HFFc6 (cell line): ENCODE data around the gene CNR1. TPM values are rescaled to one million over a fixed set of nuclear protein-coding genes. Genes with fewer than 3 reads are reported as not detected.

Experiments
- DNase-seq: peaks from one replicate; pipeline ENCODE4 v3.0.0-alpha.2; 2018
- H3K27ac Mint-ChIP-seq: 2 replicates; pipeline ENCODE4 v1.8.0; 2020; ENCODE audit warnings: mild to moderate bottlenecking, mixed read lengths
- H3K27me3 Mint-ChIP-seq: 2 replicates; pipeline ENCODE4 v1.8.0; 2021; ENCODE audit warnings: mild to moderate bottlenecking, moderate library complexity, mixed read lengths; ENCODE audit not compliant: insufficient read depth
- H3K36me3 Mint-ChIP-seq: 2 replicates; pipeline ENCODE4 v1.8.0; 2021; ENCODE audit warnings: low read depth, mixed read lengths
- H3K4me1 Mint-ChIP-seq: 2 replicates; pipeline ENCODE4 v1.8.0; 2020; ENCODE audit warnings: low read depth, mixed read lengths
- H3K4me3 Mint-ChIP-seq: 2 replicates; pipeline ENCODE4 v1.8.0; 2020; ENCODE audit warnings: mild to moderate bottlenecking, moderate library complexity, mixed read lengths
- H3K9me3 Mint-ChIP-seq: 2 replicates; pipeline ENCODE4 v1.8.0; 2020; ENCODE audit warnings: mild to moderate bottlenecking, mixed read lengths
- total RNA-seq, 6 experiments: library from RNA; stranded (reverse); fragmentation: NEBNext Ultra II Directional; extraction: Animal tissue kit (Norgen Biotek cat#: 25700); gene quantifications; 2 replicates in 1 of 6; 3 replicates in 5 of 6; pipeline ENCODE4 v1.2.3, GENCODE V29; 2021
- TF ChIP-seq, protein P1 (sequence below): fragments of 200-600 bp; sonication (generic); IDR thresholded peaks from 2 replicates; pipeline ENCODE4 v1.5.0; 2021; ENCODE audit warnings: antibody characterized with exemption, mild to moderate bottlenecking

The CNR1 gene
- total RNA-seq, 6 experiments from 2014 or later = not detected

DNA sequence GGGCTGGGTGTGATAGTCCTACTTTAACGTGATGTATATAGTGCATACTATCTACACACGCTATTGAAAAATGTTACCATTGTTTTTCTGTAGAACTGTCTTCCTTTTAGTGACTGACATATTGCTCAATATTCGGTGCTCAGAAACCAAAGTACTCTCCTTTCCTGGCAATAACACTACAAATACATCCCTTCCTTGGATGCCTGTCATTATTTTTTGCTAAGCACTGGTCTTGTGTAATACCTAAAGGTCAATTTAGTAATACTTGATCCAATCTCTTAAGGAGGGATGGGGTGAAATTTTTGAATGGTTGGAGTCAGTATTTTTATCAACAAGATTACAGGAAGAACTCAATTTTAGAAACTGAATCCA, 23.9 kb downstream of the CNR1 start:
- Mint-ChIP-seq H3K27me3 (no peaks in the 10 kb centered on the region), H3K27ac (no peak overlapping the region), H3K36me3 (no peaks in the 10 kb centered on the region; the same call in 1 of the 2 replicates), H3K4me3 (no peak overlapping the region), H3K4me1 (no peaks in the 10 kb centered on the region), H3K9me3 (peaks cover 15% of the 10 kb centered on the region)
- TF ChIP-seq, protein P1, sequence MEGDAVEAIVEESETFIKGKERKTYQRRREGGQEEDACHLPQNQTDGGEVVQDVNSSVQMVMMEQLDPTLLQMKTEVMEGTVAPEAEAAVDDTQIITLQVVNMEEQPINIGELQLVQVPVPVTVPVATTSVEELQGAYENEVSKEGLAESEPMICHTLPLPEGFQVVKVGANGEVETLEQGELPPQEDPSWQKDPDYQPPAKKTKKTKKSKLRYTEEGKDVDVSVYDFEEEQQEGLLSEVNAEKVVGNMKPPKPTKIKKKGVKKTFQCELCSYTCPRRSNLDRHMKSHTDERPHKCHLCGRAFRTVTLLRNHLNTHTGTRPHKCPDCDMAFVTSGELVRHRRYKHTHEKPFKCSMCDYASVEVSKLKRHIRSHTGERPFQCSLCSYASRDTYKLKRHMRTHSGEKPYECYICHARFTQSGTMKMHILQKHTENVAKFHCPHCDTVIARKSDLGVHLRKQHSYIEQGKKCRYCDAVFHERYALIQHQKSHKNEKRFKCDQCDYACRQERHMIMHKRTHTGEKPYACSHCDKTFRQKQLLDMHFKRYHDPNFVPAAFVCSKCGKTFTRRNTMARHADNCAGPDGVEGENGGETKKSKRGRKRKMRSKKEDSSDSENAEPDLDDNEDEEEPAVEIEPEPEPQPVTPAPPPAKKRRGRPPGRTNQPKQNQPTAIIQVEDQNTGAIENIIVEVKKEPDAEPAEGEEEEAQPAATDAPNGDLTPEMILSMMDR = no peak
- no peak for DNase-seq

DNA sequence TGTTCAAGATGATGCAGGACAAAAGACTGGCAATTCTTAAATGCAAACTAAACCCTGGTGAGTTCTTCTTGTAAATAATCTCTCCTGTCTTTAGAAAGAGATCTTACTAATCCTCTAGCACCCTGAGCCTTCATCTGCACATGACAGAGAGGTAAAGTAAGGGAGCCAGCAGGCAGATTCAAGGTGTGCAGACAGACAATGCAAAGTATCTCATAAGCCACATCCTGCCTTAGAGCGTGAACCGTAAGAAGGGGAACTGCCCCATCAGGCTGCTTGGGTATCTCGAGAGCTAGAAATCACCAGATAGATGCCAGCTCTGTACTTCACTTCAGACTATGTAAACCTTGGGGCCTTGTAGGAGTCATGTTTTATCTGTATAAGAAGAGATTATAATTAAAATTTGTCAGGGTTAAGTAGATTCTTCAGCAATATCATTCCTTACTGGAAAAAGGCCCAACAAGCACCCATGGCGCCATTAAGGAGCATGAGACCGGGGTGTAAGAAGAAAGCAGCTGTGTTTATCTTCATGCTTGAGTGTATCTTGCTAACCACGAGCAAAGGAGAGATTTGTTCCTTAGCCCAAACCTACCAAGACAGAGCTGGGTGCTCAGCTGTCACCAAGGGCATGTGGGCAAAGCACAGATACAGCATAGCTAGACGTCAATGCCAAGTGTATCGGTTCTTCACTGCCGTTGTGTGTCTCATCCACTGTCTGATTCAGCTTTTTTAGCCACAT, 24.4 kb downstream of the CNR1 start:
- H3K4me1 Mint-ChIP-seq = no peaks in the 10 kb centered on the region
- H3K36me3 Mint-ChIP-seq = no peaks in the 10 kb centered on the region; the same call in 1 of the 2 replicates
- H3K9me3 Mint-ChIP-seq = peaks cover 15% of the 10 kb centered on the region
- no peak overlapping the region for H3K27ac Mint-ChIP-seq
- TF ChIP-seq, protein P1 = no peak
- no peak for DNase-seq
- no peak overlapping the region for H3K4me3 Mint-ChIP-seq
- no peaks in the 10 kb centered on the region for H3K27me3 Mint-ChIP-seq

DNA sequence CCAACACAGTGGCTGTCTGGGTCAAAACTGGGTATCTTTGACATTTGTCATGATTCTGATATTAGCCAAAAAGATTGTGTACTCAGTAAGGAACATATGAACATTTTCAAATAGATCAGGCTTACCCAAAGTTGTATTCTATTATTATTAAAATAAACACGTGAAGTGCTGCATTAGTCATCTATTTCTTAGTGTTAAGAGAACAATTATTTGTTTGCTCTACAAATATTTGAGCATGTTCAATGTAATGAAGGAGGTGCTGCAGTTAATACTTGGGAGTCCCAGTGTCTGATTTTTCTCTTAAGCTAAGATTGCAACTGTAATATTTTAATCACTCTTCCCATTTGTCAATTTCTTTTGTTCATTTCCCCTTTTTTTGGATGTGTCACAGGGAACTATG, 28.2 kb downstream of the CNR1 start:
- H3K27me3 Mint-ChIP-seq = no peaks in the 10 kb centered on the region
- TF ChIP-seq, protein P1 = no peak
- no peaks in the 10 kb centered on the region for H3K9me3 Mint-ChIP-seq
- H3K4me3 Mint-ChIP-seq = no peak overlapping the region
- H3K36me3 Mint-ChIP-seq = no peaks in the 10 kb centered on the region
- no peak for DNase-seq
- no peaks in the 10 kb centered on the region for H3K4me1 Mint-ChIP-seq
- no peak overlapping the region for H3K27ac Mint-ChIP-seq

DNA sequence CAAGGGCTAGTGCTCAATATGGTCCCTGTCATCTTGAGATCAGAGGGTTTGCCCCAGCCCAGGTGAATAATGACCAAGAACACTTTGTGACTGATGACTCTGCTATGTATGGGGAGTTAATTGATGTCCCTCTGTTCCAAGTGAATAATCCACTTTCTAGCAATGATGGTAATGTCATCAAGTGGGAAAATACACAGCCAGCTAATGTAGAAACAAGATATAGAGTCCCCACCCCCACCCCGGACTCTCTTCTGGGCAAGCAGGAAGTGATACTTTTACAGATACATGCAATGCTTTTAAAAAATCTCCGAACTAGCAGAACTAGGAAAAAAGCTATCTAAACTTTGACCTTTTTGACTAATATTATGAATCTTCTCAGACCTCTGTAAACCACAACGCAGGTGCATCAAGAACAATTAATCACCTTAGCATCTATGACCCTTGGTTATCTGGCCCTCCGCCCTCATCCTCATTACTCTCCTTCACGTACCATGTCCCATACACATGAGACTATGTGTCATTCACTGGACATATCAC, 30.5 kb downstream of the CNR1 start:
- Mint-ChIP-seq H3K9me3 (no peaks in the 10 kb centered on the region), H3K4me1 (no peaks in the 10 kb centered on the region), H3K36me3 (no peaks in the 10 kb centered on the region), H3K4me3 (no peak overlapping the region), H3K27me3 (no peaks in the 10 kb centered on the region), H3K27ac (no peak overlapping the region)
- TF ChIP-seq, protein P1 = no peak
- DNase-seq = no peak

DNA sequence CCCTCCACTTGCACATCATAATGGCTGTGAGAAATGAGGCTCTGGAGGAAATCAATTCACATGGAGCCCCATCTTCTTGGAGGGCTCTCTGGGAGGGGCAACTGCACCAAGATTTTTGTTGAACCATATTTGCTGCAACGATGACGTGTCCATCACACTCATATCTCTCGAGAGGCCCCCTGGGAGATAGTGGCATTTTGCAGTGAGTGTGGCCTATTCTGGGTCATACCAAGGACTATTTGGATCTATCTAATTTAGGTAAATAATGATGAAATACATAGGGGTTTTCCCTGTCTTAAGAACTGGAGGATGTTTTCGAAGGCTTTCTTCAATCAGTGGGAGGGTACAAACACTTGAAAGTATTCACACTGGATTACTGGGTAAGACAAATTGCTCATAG, 31.6 kb downstream of the CNR1 start:
- H3K4me3 Mint-ChIP-seq = no peak overlapping the region

More for the DNA sequence above, 31.6 kb downstream of the CNR1 start:
- H3K36me3 Mint-ChIP-seq = no peaks in the 10 kb centered on the region
- no peaks in the 10 kb centered on the region for H3K4me1 Mint-ChIP-seq
- no peaks in the 10 kb centered on the region; the same call in 1 of the 2 replicates for H3K27me3 Mint-ChIP-seq
- DNase-seq = no peak
- no peak overlapping the region for H3K27ac Mint-ChIP-seq
- no peaks in the 10 kb centered on the region for H3K9me3 Mint-ChIP-seq
- TF ChIP-seq, protein P1 = no peak
